ENCODE data around the gene PCDHGA8. TPM values are rescaled to one million over a fixed set of nuclear protein-coding genes. Genes with fewer than 3 reads are reported as not detected.
A peak's percentile ranks its signal among the peaks of the same experiment; 100 is the strongest.

PCDHGA8 gene
- total RNA-seq, 6 donors from 2014 or later = 0.66 to 8.4 (median 1.6) TPM

DNA sequence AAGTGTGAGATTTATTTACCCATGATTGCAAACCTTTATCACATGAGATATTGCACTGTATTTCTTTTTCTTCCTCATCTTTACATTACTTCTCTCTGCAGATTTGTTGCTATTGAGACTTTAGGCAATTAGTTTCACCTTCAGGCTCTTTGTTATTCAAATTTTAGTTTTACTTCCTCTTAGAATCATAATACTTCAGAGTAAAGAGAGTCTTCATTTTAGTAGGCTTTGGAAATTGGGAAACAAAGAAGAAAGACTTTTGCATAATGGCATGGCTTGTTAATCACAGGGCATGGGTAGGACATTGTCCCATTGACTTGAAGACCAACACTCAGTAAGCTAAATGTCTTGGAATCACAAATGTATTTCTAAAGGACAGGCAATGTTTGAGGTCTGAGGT lies 29.7 kb upstream of the PCDHGA8 start:
- TF ChIP-seq, protein P1, sequence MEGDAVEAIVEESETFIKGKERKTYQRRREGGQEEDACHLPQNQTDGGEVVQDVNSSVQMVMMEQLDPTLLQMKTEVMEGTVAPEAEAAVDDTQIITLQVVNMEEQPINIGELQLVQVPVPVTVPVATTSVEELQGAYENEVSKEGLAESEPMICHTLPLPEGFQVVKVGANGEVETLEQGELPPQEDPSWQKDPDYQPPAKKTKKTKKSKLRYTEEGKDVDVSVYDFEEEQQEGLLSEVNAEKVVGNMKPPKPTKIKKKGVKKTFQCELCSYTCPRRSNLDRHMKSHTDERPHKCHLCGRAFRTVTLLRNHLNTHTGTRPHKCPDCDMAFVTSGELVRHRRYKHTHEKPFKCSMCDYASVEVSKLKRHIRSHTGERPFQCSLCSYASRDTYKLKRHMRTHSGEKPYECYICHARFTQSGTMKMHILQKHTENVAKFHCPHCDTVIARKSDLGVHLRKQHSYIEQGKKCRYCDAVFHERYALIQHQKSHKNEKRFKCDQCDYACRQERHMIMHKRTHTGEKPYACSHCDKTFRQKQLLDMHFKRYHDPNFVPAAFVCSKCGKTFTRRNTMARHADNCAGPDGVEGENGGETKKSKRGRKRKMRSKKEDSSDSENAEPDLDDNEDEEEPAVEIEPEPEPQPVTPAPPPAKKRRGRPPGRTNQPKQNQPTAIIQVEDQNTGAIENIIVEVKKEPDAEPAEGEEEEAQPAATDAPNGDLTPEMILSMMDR (IDR thresholded peaks at IDR 0.05) = no peak
- no peak for TF ChIP-seq POLR2A (IDR thresholded peaks at IDR 0.05)
- no peak for TF ChIP-seq EP300 (IDR thresholded peaks at IDR 0.05)
- no peak for TF ChIP-seq POLR2AphosphoS5 (IDR thresholded peaks at IDR 0.05)
- H3K27ac ChIP-seq = no peak overlapping the region
- no peak for DNase-seq
- ATAC-seq (ENCODE audit: low FRiP score in 2 of 2) = no peak
- H3K9me3 ChIP-seq = peaks cover 66 to 97% (median 76%) of the 10 kb centered on the region in 4 donors
- H3K36me3 ChIP-seq = no peaks in the 10 kb centered on the region
- peaks cover 0 to 7% (median 0%) of the 10 kb centered on the region in 4 donors for H3K27me3 ChIP-seq
- no peak overlapping the region for H3K4me3 ChIP-seq
- H3K4me1 ChIP-seq = no peaks in the 10 kb centered on the region

DNA sequence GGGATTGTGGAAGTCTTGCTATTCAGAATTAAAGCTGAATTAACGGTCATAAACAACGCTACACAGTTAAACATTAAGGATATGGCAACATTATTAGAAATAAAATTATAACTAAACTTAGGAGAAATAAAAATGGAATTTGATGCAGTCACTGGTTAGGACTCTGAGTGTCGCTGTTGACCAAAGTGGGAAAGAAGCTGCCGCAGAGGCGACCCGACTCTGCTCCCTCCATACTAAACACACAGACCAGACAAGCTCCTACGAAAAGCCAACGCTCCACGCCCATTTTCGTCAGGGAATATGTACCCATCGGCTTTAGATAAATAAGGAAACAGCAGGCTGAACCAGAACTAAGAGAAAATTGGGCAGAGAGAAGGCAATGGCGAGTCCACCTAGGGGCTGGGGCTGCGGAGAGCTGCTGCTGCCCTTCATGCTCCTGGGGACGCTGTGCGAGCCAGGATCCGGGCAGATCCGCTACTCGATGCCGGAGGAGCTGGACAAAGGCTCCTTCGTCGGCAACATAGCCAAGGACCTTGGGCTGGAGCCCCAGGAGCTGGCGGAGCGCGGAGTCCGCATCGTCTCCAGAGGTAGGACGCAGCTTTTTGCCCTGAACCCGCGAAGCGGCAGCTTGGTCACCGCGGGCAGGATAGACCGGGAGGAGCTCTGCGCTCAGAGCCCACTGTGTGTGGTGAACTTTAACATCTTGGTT lies 28.3 kb upstream of the PCDHGA8 start, which contains the start of gene PCDHGA5:
PCDHGA5 (plus strand) TSS at position 211 of the 709 bp plus-strand sequence; CDS start at position 380, 169 bp downstream.
- Histone ChIP-seq H3K27ac (no peak within 1 kb of the TSS), H3K4me3 (no peak within 1 kb of the TSS), H3K36me3 (no peaks in the 10 kb centered on the region), H3K4me1 (no peaks in the 10 kb centered on the region), H3K9me3 (peaks cover 66 to 89% (median 77%) of the 10 kb centered on the region in 4 donors), H3K27me3 (peaks cover 0 to 7% (median 0%) of the 10 kb centered on the region in 4 donors)
- ATAC-seq (ENCODE audit: low FRiP score in 2 of 2) (no peak), DNase-seq (no peak)
- TF ChIP-seq, protein P1 (IDR thresholded peaks at IDR 0.05) = no peak
- TF ChIP-seq POLR2AphosphoS5 (IDR thresholded peaks at IDR 0.05) (no peak), POLR2A (IDR thresholded peaks at IDR 0.05) (no peak), EP300 (IDR thresholded peaks at IDR 0.05) (no peak)
- 18 to 21% methylated on average over 33 to 34 of the region's 34 CpGs for WGBS, 2 donors

- no peak for TF ChIP-seq POLR2A (IDR thresholded peaks at IDR 0.05)
- DNase-seq = peak in 1 of 2 donors; percentile 56
- WGBS, 2 donors = 32 to 36% methylated on average over 15 to 44 of the region's 46 CpGs
- Histone ChIP-seq H3K27ac (no peak overlapping the region), H3K36me3 (no peaks in the 10 kb centered on the region), H3K9me3 (peaks cover 64 to 85% (median 80%) of the 10 kb centered on the region in 4 donors), H3K27me3 (peaks cover 0 to 7% (median 0%) of the 10 kb centered on the region in 4 donors), H3K4me1 (no peaks in the 10 kb centered on the region), H3K4me3 (no peak overlapping the region)
- no peak for ATAC-seq (ENCODE audit: low FRiP score in 2 of 2)
Observed at GRCh38 chr5:141366016-141366896, 26.2 kb upstream of the PCDHGA8 start.

GRCh38 chr5:141369994-141370848 lies 22.2 kb upstream of the PCDHGA8 start, which contains the start of gene PCDHGB3:
PCDHGB3 (plus strand) TSS chr5:141370242; CDS start chr5:141370395, 153 bp downstream.
- Histone ChIP-seq H3K27ac (no peak within 1 kb of the TSS), H3K4me1 (no peaks in the 10 kb centered on the region), H3K9me3 (peaks cover 65 to 89% (median 83%) of the 10 kb centered on the region in 4 donors), H3K36me3 (no peaks in the 10 kb centered on the region), H3K27me3 (peaks cover 0 to 3% (median 0%) of the 10 kb centered on the region in 4 donors), H3K4me3 (peak within 1 kb of the TSS in 2 of 4 donors; percentile 21 to 34)
- peak in 1 of 2 donors; percentile 13 for DNase-seq
- TF ChIP-seq POLR2A (IDR thresholded peaks at IDR 0.05) = no peak
- TF ChIP-seq, protein P1 (IDR thresholded peaks at IDR 0.05) = peak in 1 of 6 experiments; percentile 23
- 19 to 28% methylated on average over 24 to 32 of the region's 32 CpGs for WGBS, 2 donors
- peak in 1 of 2 donors; percentile 48 for ATAC-seq (ENCODE audit: low FRiP score in 2 of 2)

Data from upper lobe of left lung (tissue), 6 donors.